CD4-positive, alpha-beta T cell treated with Interleukin-15 for 4 hours (primary cell): ENCODE measurements around the gene RNF166.

Experiments used
- DNase-seq: peaks from one replicate; pipeline ENCODE4 v3.0.0-alpha.2; 2020; ENCODE audit warnings: low spot score

The RNF166 gene

DNA sequence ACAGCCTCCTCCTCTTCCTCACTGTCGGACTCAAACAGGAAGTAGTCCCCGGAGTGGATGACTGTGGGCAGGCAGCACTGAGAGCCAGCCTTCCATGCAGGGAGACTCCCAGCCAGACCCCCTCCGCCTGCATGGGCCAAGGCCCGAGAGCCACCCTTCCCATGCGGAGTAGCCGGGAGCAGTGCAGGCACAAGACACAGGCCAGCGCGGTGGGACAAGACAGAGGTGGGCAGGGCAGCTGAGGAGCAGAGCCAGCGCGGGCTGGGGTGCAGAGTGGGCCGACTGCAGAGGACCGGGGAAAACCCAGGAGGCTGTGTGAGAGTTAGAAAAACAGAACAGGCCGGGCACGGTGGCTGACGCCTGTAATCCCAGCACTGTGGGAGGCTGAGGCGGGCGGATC lies 17.7 kb upstream of the RNF166 start:
- DNase-seq = no peak

DNA sequence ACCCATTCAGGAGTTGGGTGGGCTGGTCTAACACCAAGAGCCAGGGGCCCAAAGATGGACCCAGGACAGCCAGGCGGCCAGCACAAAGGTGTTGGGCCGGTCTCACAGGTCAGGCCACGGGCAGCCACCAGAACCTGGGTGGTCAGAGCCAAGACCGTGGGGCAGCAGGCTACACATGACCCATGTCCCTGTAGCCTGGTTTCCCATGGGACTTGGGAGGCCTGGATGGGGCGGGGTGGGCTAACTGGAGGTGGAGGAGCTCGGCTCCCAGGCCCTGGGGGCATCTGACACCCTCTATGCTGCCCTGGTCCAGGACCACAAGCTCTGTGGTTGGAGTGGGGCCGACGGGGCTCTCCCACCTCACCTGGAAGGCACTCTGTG lies 17.3 kb upstream of the RNF166 start:
- DNase-seq = no peak

GRCh38 chr16:88722784-88723506 lies 16.7 kb upstream of the RNF166 start:
- no peak for DNase-seq

- no peak for DNase-seq
These were observed 15.9 kb upstream of the RNF166 start for GRCh38 chr16:88721815-88722755.

DNA sequence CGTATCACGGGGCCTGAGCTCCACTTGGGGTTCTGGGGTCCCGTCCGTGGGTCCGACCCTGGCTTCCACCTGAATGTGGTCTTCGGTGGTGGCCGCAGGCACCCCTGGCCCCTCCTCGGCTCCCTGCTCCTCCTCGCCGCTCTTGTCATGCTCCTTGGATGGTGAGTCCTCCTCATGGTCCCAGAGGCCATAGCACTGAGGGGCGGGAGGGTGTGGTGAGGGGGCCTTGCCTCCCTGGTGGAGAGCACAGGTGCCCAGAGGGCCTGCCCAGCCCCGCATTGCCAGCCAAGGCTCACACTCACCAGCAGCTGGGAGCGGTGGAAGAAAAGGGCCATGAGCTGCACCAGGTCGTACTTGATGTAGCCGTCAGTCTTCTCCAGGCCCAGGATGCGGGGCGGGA lies 15.0 kb upstream of the RNF166 start:
- DNase-seq = no peak

DNA sequence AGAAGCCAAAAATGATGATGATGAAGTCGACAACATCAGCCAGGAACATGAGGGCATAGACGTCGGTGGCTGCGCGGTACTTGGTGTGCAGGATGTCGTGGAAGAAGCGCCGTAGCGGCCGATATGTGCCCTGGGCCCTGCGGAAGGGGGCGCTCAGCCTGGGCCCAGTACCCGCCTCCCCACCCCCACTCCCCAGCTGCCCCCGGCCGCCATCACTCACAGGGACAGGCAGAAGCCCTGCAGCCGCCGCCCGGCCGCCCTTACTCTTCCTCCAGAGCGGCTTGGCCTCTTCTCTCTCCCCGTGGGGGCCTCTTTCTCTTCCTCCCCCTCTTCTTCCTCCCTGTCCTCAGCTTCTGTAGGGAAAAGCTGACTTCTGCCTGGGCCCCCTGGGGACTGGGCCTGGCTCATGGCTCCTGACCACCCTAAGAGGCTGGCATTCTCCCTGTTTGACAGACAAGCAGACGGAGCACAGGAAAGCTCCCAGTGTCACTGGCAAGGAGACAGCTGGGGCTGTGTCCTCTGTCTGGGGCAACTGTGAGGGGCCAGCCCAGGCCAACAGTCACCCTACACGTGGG lies 14.3 kb upstream of the RNF166 start:
- DNase-seq = no peak

- DNase-seq = no peak
These were observed 13.7 kb upstream of the RNF166 start for GRCh38 chr16:88719933-88720296.

DNA sequence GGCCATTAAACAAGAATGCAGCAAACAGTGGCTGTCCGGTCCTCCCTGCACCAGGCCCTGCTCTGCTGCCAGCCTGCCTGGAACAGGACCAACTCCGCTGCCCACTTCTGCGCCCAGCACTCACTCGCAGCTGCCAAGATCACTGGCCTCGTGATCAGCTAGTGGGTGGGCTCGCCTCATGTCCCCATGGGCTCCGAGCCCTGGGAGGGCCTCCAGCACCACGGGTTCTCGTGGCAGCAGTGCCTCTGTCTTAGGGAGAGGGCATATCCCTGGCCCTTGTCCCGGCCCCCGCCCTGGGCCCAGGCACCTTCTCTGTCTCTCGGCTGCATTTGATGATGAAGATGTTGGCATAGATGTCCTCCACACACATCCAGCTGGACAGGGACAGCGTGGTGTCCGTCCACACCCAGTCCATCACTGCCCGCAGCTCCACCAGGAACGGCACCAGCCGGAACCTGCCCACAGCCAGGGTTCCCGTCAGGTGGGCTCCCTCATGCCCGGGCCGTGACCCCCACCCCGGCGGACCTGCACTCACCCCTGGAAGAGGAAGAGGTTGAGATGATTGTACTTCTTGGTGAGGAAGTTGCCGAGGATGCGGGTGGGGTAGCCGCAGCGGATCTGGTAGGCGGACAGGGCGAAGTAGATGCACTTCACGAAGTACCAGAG lies 13.2 kb upstream of the RNF166 start:
- no peak for DNase-seq

- no peak for DNase-seq
These were observed 12.0 kb upstream of the RNF166 start for GRCh38 chr16:88718178-88718577.

- DNase-seq = no peak
These were observed 10.4 kb upstream of the RNF166 start for GRCh38 chr16:88716601-88717001.

GRCh38 chr16:88716201-88716600 lies 10.0 kb upstream of the RNF166 start:
- no peak for DNase-seq

DNA sequence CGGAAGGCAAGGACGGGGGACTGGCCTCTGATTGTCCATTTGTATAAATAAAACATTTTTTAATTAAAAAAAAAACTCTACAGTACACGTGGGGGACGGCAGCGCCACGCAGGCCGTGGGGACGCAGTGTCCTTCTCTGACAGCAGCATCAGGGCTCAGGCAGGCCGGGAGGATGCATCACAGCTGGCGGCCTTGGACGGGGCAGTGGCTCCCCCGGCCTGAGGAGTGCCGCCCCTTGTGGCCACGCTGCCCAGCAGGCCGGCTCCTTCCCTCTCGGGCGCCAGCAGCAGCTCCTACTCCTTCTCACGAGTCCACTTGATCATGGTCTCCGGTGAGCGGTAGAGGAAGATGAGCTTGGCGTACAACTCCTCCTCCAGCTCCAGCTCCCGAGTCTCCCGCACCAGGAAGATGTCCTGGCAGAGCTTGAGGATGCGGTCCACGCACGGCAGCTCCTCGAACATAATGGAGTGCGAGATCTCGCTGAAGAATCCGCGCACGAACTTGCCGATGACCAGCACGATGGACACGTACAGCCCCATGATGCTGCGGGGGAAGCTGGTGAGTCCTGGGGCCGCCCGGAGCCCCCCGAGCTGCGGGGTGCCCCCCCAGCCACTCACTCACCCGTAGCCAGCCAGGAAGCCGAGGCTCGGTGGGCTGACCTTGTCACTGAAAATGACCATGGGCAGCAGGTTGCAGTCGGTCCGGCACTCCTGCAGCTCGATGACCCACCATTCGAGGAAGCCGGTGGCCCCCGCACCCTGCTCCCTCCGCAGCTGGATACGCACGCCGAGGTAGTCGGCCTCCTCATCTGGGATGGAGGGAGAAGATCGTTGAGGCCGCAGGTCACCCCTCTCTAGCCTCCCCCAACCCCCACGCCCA lies 9.3 kb upstream of the RNF166 start:
- DNase-seq = no peak

DNA sequence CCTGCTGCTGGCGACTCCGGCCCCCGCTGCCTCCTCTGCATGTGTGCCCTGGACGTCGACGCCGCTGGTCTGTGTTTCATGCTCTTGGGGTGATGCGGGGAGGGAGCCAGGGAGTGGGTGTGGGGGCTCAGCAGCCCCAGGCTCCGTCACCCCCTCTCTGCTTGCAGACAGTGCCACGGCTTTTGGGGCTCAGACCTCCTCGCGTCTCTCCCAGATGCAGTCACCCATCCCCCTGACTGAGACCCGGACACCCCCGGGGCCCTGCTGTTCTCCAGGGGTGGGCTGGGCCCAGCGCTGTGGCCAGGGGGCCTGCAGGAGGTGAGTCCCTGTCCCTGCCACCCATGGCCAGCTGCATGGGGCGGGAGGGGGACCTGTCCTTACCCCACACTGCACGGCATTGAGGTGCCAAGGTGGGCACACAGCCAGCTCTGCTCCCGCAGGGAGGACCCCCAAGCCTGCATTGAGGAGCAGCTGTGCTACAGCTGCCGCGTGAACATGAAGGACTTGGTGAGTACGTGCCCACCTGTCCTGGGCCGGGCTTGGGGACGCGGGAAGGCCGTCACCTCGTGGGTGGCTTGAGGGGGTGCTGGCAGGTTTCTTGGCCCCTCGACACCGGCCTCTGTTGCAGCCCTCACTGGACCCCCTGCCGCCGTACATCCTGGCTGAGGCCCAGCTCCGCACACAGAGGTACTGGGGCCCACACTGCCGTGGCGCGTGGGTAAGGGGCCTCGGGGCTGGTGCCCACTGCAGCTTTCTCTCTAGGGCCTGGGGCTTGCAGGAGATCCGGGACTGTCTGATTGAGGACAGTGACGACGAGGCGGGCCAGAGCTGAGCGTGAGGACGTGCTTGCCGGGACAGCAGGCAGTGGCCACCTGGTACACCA lies 8.5 kb upstream of the RNF166 start:
- DNase-seq = no peak

GRCh38 chr16:88713568-88714419 lies 7.6 kb upstream of the RNF166 start:
- no peak for DNase-seq

DNA sequence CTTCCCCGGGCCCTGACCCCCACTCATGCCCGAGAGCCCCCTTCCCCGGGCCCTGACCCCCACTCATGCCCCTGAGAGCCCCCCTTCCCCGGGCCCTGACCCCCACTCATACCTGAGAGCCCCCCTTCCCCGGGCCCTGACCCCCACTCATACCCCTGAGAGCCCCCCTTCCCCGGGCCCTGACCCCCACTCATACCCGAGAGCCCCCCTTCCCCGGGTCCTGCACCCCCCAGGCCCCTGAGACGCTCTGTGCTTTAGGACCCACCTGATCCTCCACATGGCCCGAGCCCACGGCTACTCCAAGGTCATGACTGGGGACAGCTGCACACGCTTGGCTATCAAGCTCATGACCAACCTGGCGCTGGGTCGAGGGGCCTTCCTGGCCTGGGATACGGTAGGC lies 6.8 kb upstream of the RNF166 start:
- no peak for DNase-seq

DNA sequence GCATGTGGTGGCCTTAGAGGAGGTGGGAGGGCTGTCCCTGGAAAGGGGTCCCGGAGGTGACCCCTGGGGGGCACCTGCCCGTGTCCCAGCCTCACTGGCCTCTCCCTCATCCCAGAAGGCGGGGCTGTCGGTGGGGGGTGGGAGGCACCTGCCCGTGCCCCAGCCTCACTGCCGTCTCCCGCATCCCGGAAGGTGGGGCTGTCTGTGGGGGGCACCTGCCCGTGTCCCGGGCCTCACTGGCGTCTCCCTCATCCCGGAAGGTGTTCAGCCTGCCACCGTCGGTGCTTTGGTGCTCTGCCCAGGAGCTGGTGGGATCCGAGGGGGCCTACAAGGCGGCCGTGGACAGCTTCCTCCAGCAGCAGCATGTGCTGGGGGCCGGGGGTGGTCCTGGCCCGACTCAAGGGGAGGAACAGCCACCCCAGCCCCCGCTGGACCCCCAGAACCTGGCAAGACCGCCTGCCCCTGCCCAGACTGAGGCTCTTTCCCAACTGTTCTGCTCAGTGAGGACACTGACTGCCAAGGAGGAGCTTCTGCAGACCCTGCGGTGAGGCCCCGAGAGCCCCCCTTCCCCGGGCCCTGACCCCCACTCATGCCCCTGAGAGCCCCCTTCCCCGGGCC lies 6.3 kb upstream of the RNF166 start:
- DNase-seq = no peak

DNA sequence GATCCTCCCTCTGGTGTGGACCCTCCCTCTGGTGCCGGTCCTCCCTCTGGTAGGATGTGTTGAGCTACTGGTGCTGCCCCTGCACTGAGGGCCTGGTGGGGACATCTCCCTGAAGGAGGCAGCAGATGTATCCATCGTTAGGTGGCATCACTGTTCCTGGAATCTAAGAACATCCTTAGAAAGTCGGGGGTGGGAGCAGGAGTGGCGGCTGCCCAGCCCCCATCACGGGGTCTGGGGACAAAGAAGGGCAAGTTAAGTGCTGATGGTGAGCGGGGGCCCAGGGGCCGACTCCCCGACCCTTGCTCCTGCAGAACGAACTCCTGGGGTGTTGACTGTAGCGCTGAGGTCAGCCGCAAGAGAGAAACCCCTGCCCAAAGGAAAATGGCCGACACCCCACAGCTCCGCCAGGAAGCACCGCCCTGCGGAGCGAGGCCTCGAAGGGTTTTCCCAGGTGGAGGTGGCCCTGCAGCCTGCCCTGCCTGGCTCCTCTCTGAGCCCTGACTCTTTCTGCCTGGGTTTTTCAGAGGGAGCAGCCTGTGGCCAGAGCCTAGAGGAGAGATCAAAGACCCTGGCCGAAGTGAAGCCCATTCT lies 5.6 kb upstream of the RNF166 start:
- DNase-seq = no peak

GRCh38 chr16:88710556-88710955 lies 4.3 kb upstream of the RNF166 start:
- DNase-seq = no peak
